GDM1 (cell line): Measurements from ENCODE around the gene SPIN1.

ENCODE experiments used
- DNase-seq: peaks from one replicate; lab custom pipeline; 2025; lab: John Stamatoyannopoulos, UW

Gene SPIN1

GRCh38 chr9:88388886-88389605 is 802 bp downstream of the SPIN1 start:
- peak; percentile 26 for DNase-seq

GRCh38 chr9:88390371-88390990 is 2.2 kb downstream of the SPIN1 start:
- no peak for DNase-seq

- DNase-seq: no peak
Observed at GRCh38 chr9:88391236-88391635, 3.0 kb downstream of the SPIN1 start.

- no peak for DNase-seq
Observed at GRCh38 chr9:88391921-88392320, 3.7 kb downstream of the SPIN1 start.

DNA sequence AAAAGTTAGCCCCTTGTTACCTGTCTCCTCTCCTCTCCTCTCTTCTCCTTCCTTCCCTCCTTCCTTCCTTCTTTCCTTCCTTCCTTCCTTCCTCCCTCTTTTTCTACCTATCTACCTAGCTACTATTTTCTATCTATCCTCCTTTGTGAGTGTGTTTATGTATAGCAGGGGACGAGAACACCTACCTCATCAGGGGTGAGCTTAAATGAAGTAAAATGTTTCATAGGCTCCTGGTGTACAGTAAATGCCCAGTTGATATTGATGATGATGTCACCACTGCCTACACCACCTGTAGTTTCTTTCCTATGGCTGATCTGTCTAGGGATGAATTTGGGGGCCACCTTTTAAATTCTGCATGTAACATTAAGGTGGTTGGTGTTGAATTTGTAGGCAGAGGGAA is 4.3 kb downstream of the SPIN1 start:
- DNase-seq: no peak

- DNase-seq: no peak
Observed at GRCh38 chr9:88396836-88397577, 8.8 kb downstream of the SPIN1 start.

GRCh38 chr9:88398016-88398415 is 9.8 kb downstream of the SPIN1 start:
- DNase-seq: no peak

DNA sequence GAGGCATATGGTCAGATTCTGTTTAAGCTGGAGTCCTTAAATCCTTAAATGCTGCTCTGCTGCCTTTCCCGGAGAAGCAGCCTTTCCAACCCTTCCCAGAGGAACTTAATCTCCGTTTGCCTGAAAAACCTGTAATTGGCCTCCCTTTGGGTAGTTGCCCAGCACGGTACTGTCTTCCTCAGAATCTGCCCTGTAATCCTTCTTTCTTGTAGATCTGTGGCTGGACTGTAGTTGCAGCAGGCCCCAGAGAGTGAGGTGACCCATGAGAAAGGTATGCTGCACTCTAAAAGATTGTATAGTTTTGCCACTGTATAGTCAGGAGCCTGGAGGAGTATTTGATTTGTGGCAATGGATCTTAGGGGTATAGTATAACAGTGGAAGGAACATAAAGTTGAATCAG is 11.7 kb downstream of the SPIN1 start:
- DNase-seq: no peak

- no peak for DNase-seq
Observed at GRCh38 chr9:88403340-88403739, 15.1 kb downstream of the SPIN1 start.

DNA sequence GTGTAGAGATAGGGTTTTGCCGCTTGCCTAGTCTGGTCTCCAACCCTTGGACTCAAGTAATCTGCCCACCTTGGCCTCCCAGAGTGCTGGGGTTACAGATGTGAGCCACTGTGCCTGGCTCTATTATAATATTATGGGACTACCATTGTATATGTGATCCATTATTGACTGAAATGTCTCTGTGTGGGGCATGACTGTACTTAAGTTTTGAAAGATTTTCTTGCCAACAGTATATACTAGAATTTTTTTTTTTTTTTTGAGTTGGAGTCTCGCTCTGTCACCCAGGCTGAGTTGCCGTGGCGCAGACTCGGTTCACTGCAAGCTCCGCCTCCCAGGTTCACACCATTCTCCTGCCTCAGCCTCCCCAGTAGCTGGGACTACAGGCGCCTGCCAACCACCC is 17.8 kb downstream of the SPIN1 start:
- DNase-seq: no peak

DNA sequence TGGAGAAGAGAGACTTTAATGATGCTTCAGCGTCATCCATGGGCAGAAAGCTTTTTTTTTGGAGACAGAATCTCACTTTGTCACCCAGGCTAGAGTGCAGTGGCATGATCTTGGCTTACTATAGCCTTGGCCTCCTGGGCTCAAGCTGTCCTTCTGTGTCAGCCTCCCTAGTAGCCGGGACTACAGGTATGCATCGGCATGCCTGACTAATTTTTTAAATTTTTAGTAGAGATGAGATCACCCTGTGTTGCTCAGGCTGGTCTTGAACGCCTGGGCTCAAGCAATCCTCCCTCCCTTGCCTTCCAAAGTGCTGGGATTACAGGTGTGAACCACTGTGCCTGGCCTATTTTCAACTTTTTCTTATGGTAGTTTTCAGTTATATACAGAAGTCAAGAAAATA is 23.2 kb downstream of the SPIN1 start:
- DNase-seq: no peak

- DNase-seq: no peak
Observed at GRCh38 chr9:88414298-88414697, 26.1 kb downstream of the SPIN1 start.

DNA sequence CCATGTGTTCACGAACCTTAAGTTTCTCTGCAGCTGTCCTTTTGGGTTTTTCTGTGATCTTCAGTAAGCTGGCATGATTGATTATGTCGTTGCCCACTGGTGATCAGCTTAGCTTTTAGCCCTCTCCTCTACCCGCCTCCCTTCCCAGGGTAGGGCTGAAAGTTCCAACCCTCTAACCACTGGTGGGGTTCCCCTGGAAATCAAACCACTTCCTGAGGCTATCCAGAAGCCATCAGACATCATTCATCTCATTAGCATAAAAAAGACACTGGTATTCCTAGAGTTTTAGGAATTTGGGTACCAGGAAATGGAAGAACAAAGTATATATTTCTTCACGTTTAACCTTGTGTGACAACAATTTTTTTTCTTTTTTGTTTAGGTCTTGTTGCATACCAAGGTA is 29.8 kb downstream of the SPIN1 start:
- no peak for DNase-seq

DNA sequence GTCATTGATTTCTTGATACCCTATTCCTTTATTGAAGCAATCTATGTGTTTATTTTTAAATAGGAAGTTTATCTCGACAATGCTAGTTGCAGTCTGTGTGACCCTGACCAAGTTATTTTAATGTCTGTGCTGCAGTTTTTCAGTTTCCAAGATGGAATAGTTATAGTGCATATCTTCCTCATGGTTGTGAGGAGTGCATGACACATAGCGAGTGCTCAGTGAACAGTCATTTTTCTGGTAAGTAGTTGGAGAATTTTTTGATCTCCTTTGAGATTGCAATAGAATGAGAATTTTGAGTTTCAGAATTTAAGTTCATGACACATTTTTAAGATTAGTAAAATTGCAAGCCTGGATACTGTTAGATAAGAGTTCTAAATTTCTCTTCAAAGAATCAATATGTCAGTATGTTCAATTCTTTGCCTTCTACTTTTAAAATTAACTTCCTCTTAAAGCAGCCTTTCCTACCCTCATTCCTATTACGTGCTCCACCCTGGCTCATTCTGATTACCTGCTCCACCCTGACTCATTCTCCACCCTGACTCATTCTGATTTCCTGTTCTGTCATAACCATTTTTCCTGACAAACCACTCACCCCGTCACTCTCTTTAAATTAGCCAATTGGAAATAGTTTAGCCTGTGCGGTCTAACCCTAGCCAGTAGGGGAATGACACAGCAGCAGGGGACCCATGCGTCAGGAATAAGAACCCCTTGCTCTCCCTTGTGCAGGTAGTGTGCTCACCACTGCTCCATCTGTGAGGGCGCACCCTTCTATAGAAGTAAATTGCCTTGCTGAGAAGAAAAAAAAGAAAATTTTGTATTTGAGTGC is 30.7 kb downstream of the SPIN1 start:
- DNase-seq: no peak

- no peak for DNase-seq
Observed at GRCh38 chr9:88420227-88420626, 32.0 kb downstream of the SPIN1 start.

DNA sequence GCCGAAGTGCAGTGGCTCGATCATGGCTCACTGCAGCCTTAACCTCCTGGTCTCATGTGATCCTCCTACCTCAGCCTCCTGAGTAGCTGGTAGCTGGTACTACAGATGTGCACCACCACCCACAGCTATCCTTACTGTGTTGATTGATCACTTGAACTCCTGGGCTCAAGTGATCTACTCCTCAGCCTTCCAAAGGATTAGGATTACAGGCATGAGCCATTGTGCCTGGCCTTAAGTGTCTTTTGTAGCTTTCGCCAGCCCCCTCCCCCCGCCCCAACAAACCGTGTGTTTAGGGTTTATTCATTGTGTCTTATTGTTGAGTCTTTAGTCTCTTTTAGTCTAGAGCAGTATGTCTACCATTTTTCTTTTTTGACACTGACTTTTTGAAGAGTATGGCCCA is 33.1 kb downstream of the SPIN1 start:
- DNase-seq: no peak

DNA sequence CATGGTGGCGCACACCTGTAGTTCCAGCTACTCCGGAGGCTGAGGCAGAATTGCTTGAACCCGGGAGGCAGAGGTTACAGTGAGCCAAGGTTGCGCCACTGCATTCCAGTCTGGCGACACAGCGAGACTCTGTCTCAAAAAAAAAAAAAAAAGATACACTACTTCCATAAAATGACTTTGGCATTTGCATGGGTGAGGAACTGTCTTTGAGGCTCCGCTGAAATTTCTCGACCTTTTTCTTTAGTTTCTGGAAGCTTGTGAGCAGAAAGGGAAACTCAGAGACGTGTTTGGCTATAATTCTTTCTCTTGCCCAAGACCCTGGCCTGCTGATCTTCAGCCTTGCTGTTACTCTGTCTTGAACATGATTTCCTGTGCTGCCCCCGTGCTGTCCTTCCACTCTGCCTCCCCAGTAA is 37.3 kb downstream of the SPIN1 start:
- DNase-seq: no peak

DNA sequence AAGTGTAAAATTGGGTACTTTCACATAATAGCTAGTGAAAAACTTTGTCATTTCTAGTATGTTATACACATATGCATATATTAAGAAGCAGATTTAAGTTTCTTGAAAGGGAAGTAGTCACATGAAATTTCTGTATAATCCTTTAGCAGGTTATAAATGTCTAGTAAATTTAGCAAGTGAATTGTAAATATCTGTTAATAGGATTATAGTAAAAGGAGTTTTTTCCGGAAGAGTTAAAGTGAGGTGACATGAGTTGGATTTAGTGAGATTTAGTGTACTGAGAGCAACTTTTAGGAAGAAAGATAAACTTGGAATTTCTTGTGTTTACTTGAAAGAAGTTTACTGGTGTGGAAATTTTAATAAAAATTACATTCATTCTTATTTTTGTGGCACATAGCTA is 38.4 kb downstream of the SPIN1 start:
- no peak for DNase-seq

GRCh38 chr9:88429595-88430430 is 41.6 kb downstream of the SPIN1 start:
- no peak for DNase-seq

GRCh38 chr9:88433583-88434255 is 45.5 kb downstream of the SPIN1 start:
- no peak for DNase-seq

DNA sequence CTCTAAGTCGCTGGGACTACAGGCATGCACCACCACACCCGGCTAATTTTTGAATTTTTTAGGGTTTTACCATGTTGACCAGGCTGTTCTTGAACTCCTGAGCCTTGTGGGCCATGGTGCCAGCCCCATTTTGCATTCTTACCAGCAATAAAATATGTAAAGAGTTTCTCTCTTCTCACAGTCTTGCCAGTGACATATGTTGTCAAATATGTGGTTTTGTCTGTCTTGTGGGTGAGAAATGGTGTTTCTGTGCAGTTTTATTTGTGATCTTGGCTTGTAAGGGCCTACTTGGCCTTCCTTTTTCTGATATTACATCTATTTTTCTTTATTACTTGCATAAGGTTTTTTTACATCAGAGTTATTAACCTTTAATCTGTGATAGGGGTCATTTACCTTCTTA is 47.1 kb downstream of the SPIN1 start:
- no peak for DNase-seq
